Calu3 (cell line): Measurements from ENCODE around the gene GPSM3. TPM values are rescaled to one million over a fixed set of nuclear protein-coding genes. Genes with fewer than 3 reads are reported as not detected.

Experiments
- BruUV-seq: library from RNA; stranded (reverse); fragments of 400-500 nt; replicated peaks from 2 replicates; lab custom pipeline; 2021; lab: Mats Ljungman, UMichigan
- CTCF ChIA-PET: fragments of 300-600 bp; sonication (Branson Sonifier 250); formaldehyde crosslinking; loops from one replicate; lab custom pipeline; 2022; ENCODE audit warnings: antibody characterized with exemption; lab: Charles Lee
- DNase-seq: peaks from one replicate; pipeline ENCODE4 v3.0.0; 2022
- H3K27ac Mint-ChIP-seq: one replicate; pipeline ENCODE4 v1.8.0; 2022; ENCODE audit warnings: mixed read lengths; ENCODE audit not compliant: unreplicated experiment
- H3K27me3 Mint-ChIP-seq: one replicate; pipeline ENCODE4 v1.8.0; 2022; ENCODE audit warnings: mixed read lengths; ENCODE audit not compliant: unreplicated experiment
- H3K36me3 Mint-ChIP-seq: one replicate; pipeline ENCODE4 v1.8.0; 2022; ENCODE audit warnings: mild to moderate bottlenecking, moderate library complexity, mixed read lengths; ENCODE audit not compliant: insufficient read depth, unreplicated experiment
- H3K4me1 Mint-ChIP-seq: one replicate; pipeline ENCODE4 v1.8.0; 2022; ENCODE audit warnings: mild to moderate bottlenecking, low read depth, mixed read lengths; ENCODE audit not compliant: unreplicated experiment
- H3K4me3 Mint-ChIP-seq: one replicate; pipeline ENCODE4 v1.8.0; 2022; ENCODE audit warnings: mild to moderate bottlenecking, low read depth, moderate library complexity, mixed read lengths; ENCODE audit not compliant: unreplicated experiment
- H3K9me3 Mint-ChIP-seq: one replicate; pipeline ENCODE4 v1.8.0; 2022; ENCODE audit warnings: low read depth, mixed read lengths; ENCODE audit not compliant: unreplicated experiment
- CTCF ChIP-seq: fragments of 200-600 bp; IDR thresholded peaks from one replicate; pipeline ENCODE4 v1.8.0; 2022; ENCODE audit warnings: antibody characterized with exemption; ENCODE audit not compliant: unreplicated experiment
- intact Hi-C: fragments of 100-400 bp; cut with micrococcal nuclease; formaldehyde crosslinking; loops from one replicate; pipeline ENCODE4 v1.10.0; 2022; ENCODE audit not compliant: unreplicated experiment
- total RNA-seq: library from RNA; stranded (reverse); gene quantifications from 2 replicates; pipeline ENCODE4 v1.2.3, GENCODE V29; 2022

The GPSM3 gene
- total RNA-seq, 1 experiment from 2014 or later: 6.2 TPM

GRCh38 chr6:32184084-32184640 lies 8.3 kb downstream of the GPSM3 start, which contains the start of gene AGER:
TSS of gene AGER (minus strand) at chr6:32184253. CDS start at chr6:32184222, 31 bp downstream.
- intact Hi-C loops: no loop called here
- Mint-ChIP-seq H3K9me3 (no peaks in the 10 kb centered on the region), H3K4me3 (no peak within 1 kb of the TSS), H3K27me3 (no peaks in the 10 kb centered on the region), H3K27ac (no peak within 1 kb of the TSS), H3K36me3 (peaks cover 76% of the 10 kb centered on the region), H3K4me1 (peaks cover 22% of the 10 kb centered on the region)
- no TSS peak for BruUV-seq
- DNase-seq: no peak
- CTCF ChIA-PET: no interaction called here
- TF ChIP-seq CTCF: no peak

GRCh38 chr6:32183483-32184083 lies 8.9 kb downstream of the GPSM3 start:
- Mint-ChIP-seq H3K4me1 (peaks cover 22% of the 10 kb centered on the region), H3K27me3 (no peaks in the 10 kb centered on the region), H3K27ac (no peak overlapping the region), H3K4me3 (no peak overlapping the region), H3K36me3 (peaks cover 76% of the 10 kb centered on the region), H3K9me3 (no peaks in the 10 kb centered on the region)
- intact Hi-C loops: no loop called here
- CTCF ChIA-PET: no interaction called here
- TF ChIP-seq CTCF: no peak
- BruUV-seq: no TSS peak
- no peak for DNase-seq

- no TSS peak for BruUV-seq
- Mint-ChIP-seq H3K27ac (no peak overlapping the region), H3K4me1 (peaks cover 20% of the 10 kb centered on the region), H3K4me3 (no peak overlapping the region), H3K9me3 (no peaks in the 10 kb centered on the region), H3K27me3 (no peaks in the 10 kb centered on the region), H3K36me3 (peaks cover 78% of the 10 kb centered on the region)
- intact Hi-C loops: no loop called here
- no peak for TF ChIP-seq CTCF
- CTCF ChIA-PET: interaction anchor here (0.6 to 0.7 kb wide), 2 partner anchors 12 to 22 kb away, joined by 3 read pairs; no protein-coding TSS in a partner anchor
- DNase-seq: no peak
Observed at GRCh38 chr6:32183030-32183429, 9.4 kb downstream of the GPSM3 start.

GRCh38 chr6:32182555-32182981 lies 9.9 kb downstream of the GPSM3 start:
- CTCF ChIA-PET: interaction anchor here (0.6 to 0.7 kb wide), 2 partner anchors 13 to 23 kb away, joined by 3 read pairs; no protein-coding TSS in a partner anchor
- Mint-ChIP-seq H3K9me3 (no peaks in the 10 kb centered on the region), H3K4me3 (no peak overlapping the region), H3K36me3 (peaks cover 78% of the 10 kb centered on the region), H3K27ac (no peak overlapping the region), H3K4me1 (peaks cover 15% of the 10 kb centered on the region), H3K27me3 (no peaks in the 10 kb centered on the region)
- BruUV-seq: no TSS peak
- no peak for TF ChIP-seq CTCF
- DNase-seq: no peak
- intact Hi-C loops: no loop called here
